PC-9 (cell line): ENCODE measurements around the gene EPHB2. TPM values are rescaled to one million over a fixed set of nuclear protein-coding genes. Genes with fewer than 3 reads are reported as not detected.

Experiments
- BruUV-seq: library from RNA; stranded (reverse); fragments of 400-500 nt; replicated peaks from 2 replicates; lab custom pipeline; 2021; lab: Mats Ljungman, UMichigan
- CTCF ChIA-PET: fragments of 300-600 bp; sonication (Branson Sonifier 250); formaldehyde crosslinking; loops from one replicate; lab custom pipeline; 2022; ENCODE audit warnings: antibody characterized with exemption; lab: Charles Lee
- POLR2A ChIA-PET: fragments of 300-600 bp; sonication (Branson Sonifier 250); formaldehyde crosslinking; loops from one replicate; lab custom pipeline; 2022; ENCODE audit warnings: antibody characterized with exemption; ENCODE audit not compliant: unreplicated experiment; lab: Charles Lee
- DNase-seq, 2 experiments: peaks; one replicate each; pipeline versions ENCODE4 v3.0.0 to v3.0.0-alpha.2; 2015 to 2022; ENCODE audit warnings: mixed read lengths in 1 of 2
- H2AFZ ChIP-seq: fragments of 200-600 bp; sonication (generic); 2 replicates; pipeline ENCODE4 v1.8.1; 2017; ENCODE audit warnings: antibody characterized with exemption
- H3F3A ChIP-seq: fragments of 200-600 bp; sonication (generic); 2 replicates; pipeline ENCODE4 v1.8.1; 2017; ENCODE audit warnings: antibody characterized with exemption, mild to moderate bottlenecking, low read depth; ENCODE audit not compliant: insufficient read depth
- H3K27ac ChIP-seq: fragments of 200-600 bp; sonication (generic); 2 replicates; pipeline ENCODE4 v1.6.1; 2016; ENCODE audit warnings: mixed run types
- H3K27me3 ChIP-seq: fragments of 200-600 bp; sonication (generic); 2 replicates; pipeline ENCODE4 v1.6.1; 2016; ENCODE audit warnings: low read depth, mixed run types; ENCODE audit not compliant: insufficient read depth
- H3K36me3 ChIP-seq: fragments of 200-600 bp; sonication (generic); 2 replicates; pipeline ENCODE4 v1.6.1; 2016; ENCODE audit warnings: low read depth, mixed run types
- H3K4me1 ChIP-seq: fragments of 200-600 bp; sonication (generic); replicated peaks from 2 replicates; pipeline ENCODE4 v1.6.1; 2016; ENCODE audit warnings: mixed run types; ENCODE audit not compliant: insufficient read depth
- H3K4me2 ChIP-seq: fragments of 200-600 bp; sonication (generic); 2 replicates; pipeline ENCODE4 v1.6.1; 2017; ENCODE audit warnings: mixed run types
- H3K4me3 ChIP-seq: fragments of 200-600 bp; sonication (generic); 2 replicates; pipeline ENCODE4 v1.6.1; 2016; ENCODE audit warnings: mixed run types
- H3K79me2 ChIP-seq: fragments of 200-600 bp; sonication (generic); 2 replicates; pipeline ENCODE4 v1.6.1; 2017; ENCODE audit warnings: low read depth, mixed run types
- H3K9me2 ChIP-seq: fragments of 200-600 bp; sonication (generic); 2 replicates; pipeline ENCODE4 v1.8.1; 2017; ENCODE audit warnings: mild to moderate bottlenecking; ENCODE audit not compliant: insufficient read depth
- H3K9me3 ChIP-seq: fragments of 200-600 bp; sonication (generic); 2 replicates; pipeline ENCODE4 v1.8.1; 2016; ENCODE audit warnings: low read depth; ENCODE audit not compliant: insufficient read depth
- H4K20me1 ChIP-seq: fragments of 200-600 bp; sonication (generic); 2 replicates; pipeline ENCODE4 v1.8.1; 2017; ENCODE audit not compliant: insufficient read depth
- CTCF ChIP-seq: fragments of 200-600 bp; sonication (generic); conservative IDR thresholded peaks from 2 replicates; pipeline ENCODE4 v1.6.1; 2017; ENCODE audit warnings: mixed run types, antibody characterized with exemption, mild to moderate bottlenecking, moderate library complexity
- EZH2 ChIP-seq: fragments of 200-600 bp; sonication (generic); IDR thresholded peaks from 2 replicates; pipeline ENCODE4 v1.8.0; 2017; ENCODE audit warnings: antibody characterized with exemption, low read depth
- intact Hi-C: fragments of 100-400 bp; cut with micrococcal nuclease; formaldehyde crosslinking; loops from one replicate; pipeline ENCODE4 v1.10.0; 2022; ENCODE audit not compliant: unreplicated experiment
- total RNA-seq: library from RNA; stranded (reverse); gene quantifications from 2 replicates; pipeline ENCODE4 v1.2.3, GENCODE V29; 2021

Gene EPHB2
- total RNA-seq, 1 experiment from 2014 or later, result 26.7 TPM

GRCh38 chr1:22830041-22830566 lies 119.5 kb downstream of the EPHB2 start:
- Histone ChIP-seq H3K9me2 (no peaks in the 10 kb centered on the region), H3K4me1 (peaks cover 95% of the 10 kb centered on the region), H3K4me3 (no peak overlapping the region), H2AFZ (no peak overlapping the region), H3K36me3 (no peaks in the 10 kb centered on the region), H4K20me1 (no peaks in the 10 kb centered on the region), H3K27ac (0 out of 2 replicates have a peak overlapping the region, but pooled peaks have one; percentile 12), H3K27me3 (no peaks in the 10 kb centered on the region), H3K79me2 (no peaks in the 10 kb centered on the region), H3K4me2 (no peak overlapping the region), H3K9me3 (no peaks in the 10 kb centered on the region), H3F3A (peaks cover 47% of the 10 kb centered on the region)
- CTCF ChIA-PET, result no interaction called here
- POLR2A ChIA-PET, result no interaction called here
- no TSS peak for BruUV-seq
- no peak for DNase-seq
- no peak for TF ChIP-seq EZH2
- no peak for TF ChIP-seq CTCF
- intact Hi-C loops, result no loop called here

DNA sequence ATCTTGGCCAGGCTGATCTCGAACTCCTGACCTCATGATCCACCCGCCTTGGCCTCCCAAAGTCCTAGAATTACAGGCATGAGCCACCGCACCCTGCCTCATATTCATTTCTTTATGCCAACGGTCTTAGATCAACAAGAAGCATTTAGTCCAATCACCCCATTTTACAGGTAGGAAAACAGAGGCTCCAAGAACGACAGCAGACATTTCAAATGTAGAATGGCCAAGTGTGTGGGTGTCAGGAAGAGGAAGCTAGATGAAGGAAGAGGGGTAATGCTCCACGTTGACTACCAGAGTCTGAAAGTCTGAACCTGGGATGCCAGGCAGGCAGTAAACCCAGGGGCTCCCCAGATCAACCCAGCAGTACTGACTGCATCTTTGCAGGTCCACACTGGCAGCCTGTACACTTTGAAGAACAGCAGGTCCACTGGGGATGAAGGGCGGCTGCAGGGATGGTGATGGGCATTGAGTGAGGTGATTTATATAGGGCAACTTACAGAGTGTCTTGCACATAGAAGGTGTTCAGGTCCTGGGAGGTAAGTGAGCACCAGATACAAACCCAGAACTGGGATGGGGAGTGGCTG lies 120.2 kb downstream of the EPHB2 start:
- no peaks in the 10 kb centered on the region for H3K79me2 ChIP-seq
- no peaks in the 10 kb centered on the region for H3K36me3 ChIP-seq
- BruUV-seq, result no TSS peak
- H3K4me2 ChIP-seq, result peak overlapping the region; percentile 68; the same call in 1 of the 2 replicates
- H3K4me3 ChIP-seq, result no peak overlapping the region
- no peak overlapping the region for H2AFZ ChIP-seq
- no peaks in the 10 kb centered on the region for H3K9me3 ChIP-seq
- no peaks in the 10 kb centered on the region for H3K27me3 ChIP-seq
- TF ChIP-seq CTCF (no peak), EZH2 (no peak)
- no peaks in the 10 kb centered on the region for H3K9me2 ChIP-seq
- intact Hi-C loops, result no loop called here
- peaks cover 40% of the 10 kb centered on the region for H3F3A ChIP-seq
- ChIA-PET POLR2A (no interaction called here), CTCF (no interaction called here)
- H3K27ac ChIP-seq, result peak overlapping the region; percentile 91
- no peak for DNase-seq
- H3K4me1 ChIP-seq, result peaks cover 88% of the 10 kb centered on the region
- no peaks in the 10 kb centered on the region for H4K20me1 ChIP-seq

- no peaks in the 10 kb centered on the region for H4K20me1 ChIP-seq
- ChIA-PET POLR2A (interaction anchor here (0.7 kb wide), 1 partner anchor 71 kb away, joined by 4 read pairs; no protein-coding TSS in a partner anchor), CTCF (interaction anchor here (0.7 kb wide), 1 partner anchor 30 kb away, joined by 3 read pairs; no protein-coding TSS in a partner anchor)
- intact Hi-C loops, result loop anchor here (1.0 kb wide), 1 partner anchor 82 kb away; no protein-coding TSS in a partner anchor
- peaks cover 80% of the 10 kb centered on the region for H3K4me1 ChIP-seq
- TSS peak; percentile 99 for BruUV-seq
- H2AFZ ChIP-seq, result no peak overlapping the region
- no peaks in the 10 kb centered on the region for H3K9me2 ChIP-seq
- no peak for TF ChIP-seq EZH2
- no peak for TF ChIP-seq CTCF
- no peaks in the 10 kb centered on the region for H3K36me3 ChIP-seq
- peak overlapping the region; percentile 68 for H3K4me2 ChIP-seq
- no peaks in the 10 kb centered on the region for H3K9me3 ChIP-seq
- H3K4me3 ChIP-seq, result no peak overlapping the region
- H3K79me2 ChIP-seq, result no peaks in the 10 kb centered on the region
- H3K27ac ChIP-seq, result peak overlapping the region; percentile 91
- DNase-seq, result peak; percentile 87 to 94
- no peaks in the 10 kb centered on the region for H3K27me3 ChIP-seq
- H3F3A ChIP-seq, result peaks cover 32% of the 10 kb centered on the region
Measured at GRCh38 chr1:22831729-22832413, 121.2 kb downstream of the EPHB2 start.
